ENCODE results near the gene DPEP2NB.

DPEP2NB gene

GRCh38 chr16:67964477-67965131 is 51.1 kb downstream of the DPEP2NB start:
- in situ Hi-C loops (cut with HindIII; ENCODE audit: low sequenced_read_pairs), result no loop called here

- in situ Hi-C loops (cut with HindIII; ENCODE audit: low sequenced_read_pairs), result no loop called here
Measured at GRCh38 chr16:67963662-67964321, 51.9 kb downstream of the DPEP2NB start.

Data from DLD1 (cell line).